LNCAP (cell line): ENCODE data around the gene MLLT3.

Experiments used
- TF ChIP-seq, protein P1 (sequence below): fragments of 450-650 bp; IDR thresholded peaks from 2 replicates; pipeline ENCODE4 v1.5.1; 2017; ENCODE audit warnings: mild to moderate bottlenecking

Gene MLLT3

DNA sequence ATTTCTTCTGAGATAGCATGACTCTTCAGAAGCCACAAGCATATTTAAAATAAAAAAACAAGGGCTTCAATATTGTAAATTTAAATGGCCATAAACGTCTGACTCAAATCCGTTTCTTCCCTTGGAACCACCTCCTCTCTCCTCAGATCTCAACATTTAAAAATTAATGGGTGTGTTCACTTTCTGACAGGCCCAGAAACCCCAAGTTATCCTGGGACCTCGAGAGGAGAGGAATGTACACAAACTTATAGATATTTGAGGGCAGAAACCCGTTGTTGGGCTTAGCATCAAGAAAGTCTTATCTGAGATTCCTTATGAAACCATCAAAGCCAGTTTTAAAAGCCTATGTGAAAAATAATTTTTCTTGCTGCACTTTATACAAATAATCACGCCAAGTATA, 29.2 kb downstream of the MLLT3 start:
- TF ChIP-seq, protein P1, sequence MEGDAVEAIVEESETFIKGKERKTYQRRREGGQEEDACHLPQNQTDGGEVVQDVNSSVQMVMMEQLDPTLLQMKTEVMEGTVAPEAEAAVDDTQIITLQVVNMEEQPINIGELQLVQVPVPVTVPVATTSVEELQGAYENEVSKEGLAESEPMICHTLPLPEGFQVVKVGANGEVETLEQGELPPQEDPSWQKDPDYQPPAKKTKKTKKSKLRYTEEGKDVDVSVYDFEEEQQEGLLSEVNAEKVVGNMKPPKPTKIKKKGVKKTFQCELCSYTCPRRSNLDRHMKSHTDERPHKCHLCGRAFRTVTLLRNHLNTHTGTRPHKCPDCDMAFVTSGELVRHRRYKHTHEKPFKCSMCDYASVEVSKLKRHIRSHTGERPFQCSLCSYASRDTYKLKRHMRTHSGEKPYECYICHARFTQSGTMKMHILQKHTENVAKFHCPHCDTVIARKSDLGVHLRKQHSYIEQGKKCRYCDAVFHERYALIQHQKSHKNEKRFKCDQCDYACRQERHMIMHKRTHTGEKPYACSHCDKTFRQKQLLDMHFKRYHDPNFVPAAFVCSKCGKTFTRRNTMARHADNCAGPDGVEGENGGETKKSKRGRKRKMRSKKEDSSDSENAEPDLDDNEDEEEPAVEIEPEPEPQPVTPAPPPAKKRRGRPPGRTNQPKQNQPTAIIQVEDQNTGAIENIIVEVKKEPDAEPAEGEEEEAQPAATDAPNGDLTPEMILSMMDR, result no peak

DNA sequence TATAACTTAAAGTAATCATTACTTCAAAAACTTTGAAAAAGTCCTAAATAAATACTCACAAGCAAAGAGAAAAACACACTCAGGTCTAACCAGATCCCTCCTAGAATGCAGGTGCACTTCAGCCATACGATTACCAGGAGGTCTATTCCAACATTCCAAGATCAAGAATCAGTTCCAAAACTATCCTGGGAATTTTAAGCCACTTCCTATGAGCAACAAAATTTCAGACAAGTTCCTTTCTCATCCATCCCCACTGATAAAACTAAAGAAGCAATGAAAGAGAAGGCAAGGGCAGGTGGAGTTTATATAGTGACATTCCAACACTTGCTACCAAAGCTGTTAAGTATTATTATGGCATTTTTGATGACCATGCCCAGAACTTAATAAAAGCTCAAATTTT, 29.6 kb downstream of the MLLT3 start:
- TF ChIP-seq, protein P1, result no peak

DNA sequence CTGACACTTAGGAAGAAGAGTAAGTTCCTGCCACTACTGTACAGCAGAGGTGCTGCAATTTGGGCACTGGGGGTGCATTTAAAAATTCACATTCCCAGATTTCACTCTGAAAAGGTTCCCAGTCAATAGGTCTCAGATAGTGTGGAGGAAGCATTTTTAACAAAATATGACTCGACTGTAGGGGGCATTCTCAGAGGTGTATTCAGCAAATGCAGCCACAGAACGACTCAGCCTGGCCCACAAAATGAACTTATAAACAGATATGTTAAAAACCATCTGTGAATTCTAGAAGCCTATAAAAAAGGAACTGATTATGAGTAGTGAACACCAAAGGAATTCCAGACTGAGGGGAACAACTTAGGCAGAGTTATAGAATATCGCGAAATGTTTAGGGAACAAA, 31.1 kb downstream of the MLLT3 start:
- TF ChIP-seq, protein P1, result no peak

DNA sequence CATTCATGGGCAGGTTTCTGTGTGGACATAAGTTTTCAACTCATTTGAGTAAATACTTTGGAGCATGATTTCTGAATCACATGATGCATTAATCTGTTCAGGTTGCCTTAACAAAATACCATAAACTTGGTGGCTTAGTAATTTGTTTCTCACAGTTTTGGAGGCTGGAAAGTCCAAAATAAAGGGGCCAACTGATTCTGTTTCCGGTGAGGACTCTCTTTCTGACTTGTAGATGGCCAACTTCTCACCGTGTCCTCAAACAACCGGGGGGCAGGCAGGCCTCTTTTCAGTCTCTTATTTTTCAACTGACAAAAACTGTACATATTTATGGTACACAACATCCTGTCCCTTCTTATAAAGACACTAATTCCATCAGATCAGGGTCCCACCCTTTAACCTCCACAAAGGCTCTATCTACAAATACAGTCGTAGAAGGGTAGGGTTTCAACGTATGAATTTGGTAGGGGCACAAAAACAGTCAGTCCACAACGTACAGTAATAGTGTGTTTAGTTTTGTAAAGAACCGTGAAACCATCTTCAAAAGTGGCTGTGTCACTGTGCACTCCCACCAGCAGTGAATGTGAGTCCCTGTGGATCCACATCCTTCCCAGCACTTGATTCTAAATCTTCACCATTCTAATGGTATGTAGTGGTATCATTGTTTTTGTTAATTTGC, 37.2 kb downstream of the MLLT3 start:
- TF ChIP-seq, protein P1, result no peak

DNA sequence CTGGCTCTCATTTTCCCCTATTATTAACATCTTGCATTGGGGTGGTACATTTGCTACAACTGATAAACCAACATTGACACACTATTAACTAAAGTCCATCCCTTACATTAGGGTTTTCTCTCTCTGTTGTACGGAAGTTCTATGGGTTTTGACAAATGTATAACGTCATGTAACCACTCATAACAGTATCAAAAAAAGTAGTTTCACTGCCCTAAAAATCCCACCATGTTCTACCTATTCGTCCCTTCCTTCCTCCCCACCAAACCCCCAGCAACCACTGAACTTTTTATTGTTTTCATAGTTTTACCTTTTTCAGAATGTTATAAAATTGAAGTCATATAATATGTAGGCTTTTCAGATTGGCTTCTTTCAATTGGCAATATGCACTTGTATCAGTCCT, 40.1 kb downstream of the MLLT3 start:
- TF ChIP-seq, protein P1, result no peak

DNA sequence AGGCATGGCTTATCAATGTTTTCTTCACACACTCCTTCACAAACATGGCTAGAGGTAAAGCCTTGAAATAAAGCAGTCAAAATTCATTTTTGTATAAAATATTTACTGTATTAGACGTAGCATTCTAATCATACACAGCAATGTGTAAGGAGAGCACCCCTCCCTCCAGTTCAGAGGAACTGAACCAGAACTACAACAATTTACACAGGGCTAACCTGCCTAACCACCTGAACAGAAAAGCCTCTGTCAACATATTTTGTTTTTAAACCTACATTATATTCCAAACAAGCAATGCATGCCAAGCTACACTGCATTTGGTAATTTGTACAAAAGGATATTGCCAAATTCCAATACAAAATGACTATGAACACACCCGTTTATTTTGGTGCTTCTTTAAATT, 41.6 kb downstream of the MLLT3 start:
- TF ChIP-seq, protein P1, result no peak

DNA sequence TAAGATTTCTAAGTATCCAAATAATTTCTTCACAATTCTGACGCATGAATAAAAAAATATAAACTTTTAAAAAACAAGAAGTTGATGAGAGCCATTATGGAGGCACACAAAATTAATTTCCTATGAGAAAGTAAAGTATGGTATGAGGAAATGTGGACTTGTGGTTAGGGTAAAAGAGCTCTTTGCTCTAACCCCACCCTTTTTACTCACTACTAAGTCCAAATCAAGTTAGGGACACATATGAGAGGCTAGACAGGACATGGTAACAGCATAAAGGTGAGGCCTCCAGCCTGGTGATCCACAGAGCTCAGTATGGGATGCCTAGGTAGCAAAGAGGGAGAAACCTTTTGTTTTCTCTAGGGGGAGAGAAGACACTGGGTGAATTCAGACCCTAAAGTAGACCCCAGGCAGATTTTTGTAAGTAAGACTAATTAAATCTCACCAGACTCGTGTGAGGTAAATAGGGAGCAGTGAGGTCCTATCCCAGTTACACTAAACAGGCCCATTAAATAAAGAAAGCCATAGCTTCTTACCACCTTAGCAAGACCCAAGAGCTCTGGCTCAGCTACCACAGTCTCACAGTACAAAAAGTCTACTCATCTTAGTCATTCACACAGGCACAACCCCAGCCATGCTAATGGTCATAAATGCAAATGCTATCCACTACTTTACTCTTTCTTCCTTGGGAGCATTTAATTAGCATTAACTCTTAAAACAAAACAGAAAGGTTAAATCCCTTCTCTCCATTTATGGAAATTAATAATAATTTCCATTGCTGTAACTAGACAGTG, 42.6 kb downstream of the MLLT3 start:
- TF ChIP-seq, protein P1, result no peak
